GM19438 (cell line): ENCODE data around the gene ANOS1.

Experiments used
- ATAC-seq: cut with Tn5 transposase; IDR thresholded peaks from one replicate; pipeline ENCODE4 v1.9.1; 2021; ENCODE audit warnings: low read depth; ENCODE audit not compliant: unreplicated experiment

The ANOS1 gene

GRCh38 chrX:8717354-8717753, 14.6 kb downstream of the ANOS1 start:
- no peak for ATAC-seq

GRCh38 chrX:8714164-8714563, 17.8 kb downstream of the ANOS1 start:
- no peak for ATAC-seq

- ATAC-seq, result no peak
Measured at GRCh38 chrX:8711401-8711800, 20.5 kb downstream of the ANOS1 start.

- ATAC-seq, result no peak
Measured at GRCh38 chrX:8704184-8704583, 27.8 kb downstream of the ANOS1 start.

- no peak for ATAC-seq
Measured at GRCh38 chrX:8692871-8693270, 39.1 kb downstream of the ANOS1 start.

GRCh38 chrX:8689473-8689872, 42.5 kb downstream of the ANOS1 start:
- no peak for ATAC-seq

- ATAC-seq, result no peak
Measured at GRCh38 chrX:8688776-8689175, 43.2 kb downstream of the ANOS1 start.

- no peak for ATAC-seq
Measured at GRCh38 chrX:8684201-8684965, 47.6 kb downstream of the ANOS1 start.

GRCh38 chrX:8683687-8684086, 48.2 kb downstream of the ANOS1 start:
- no peak for ATAC-seq

GRCh38 chrX:8679550-8679949, 52.4 kb downstream of the ANOS1 start:
- no peak for ATAC-seq

GRCh38 chrX:8675006-8675630, 56.8 kb downstream of the ANOS1 start:
- no peak for ATAC-seq

GRCh38 chrX:8673201-8673600, 58.7 kb downstream of the ANOS1 start:
- ATAC-seq, result no peak

GRCh38 chrX:8672176-8672575, 59.8 kb downstream of the ANOS1 start:
- ATAC-seq, result no peak

- no peak for ATAC-seq
Measured at GRCh38 chrX:8668813-8669212, 63.1 kb downstream of the ANOS1 start.

GRCh38 chrX:8663325-8663724, 68.6 kb downstream of the ANOS1 start:
- no peak for ATAC-seq

- no peak for ATAC-seq
Measured at GRCh38 chrX:8657883-8658282, 74.1 kb downstream of the ANOS1 start.

- no peak for ATAC-seq
Measured at GRCh38 chrX:8653956-8654355, 78.0 kb downstream of the ANOS1 start.

GRCh38 chrX:8649969-8650368, 82.0 kb downstream of the ANOS1 start:
- ATAC-seq, result no peak

GRCh38 chrX:8647176-8647575, 84.8 kb downstream of the ANOS1 start:
- ATAC-seq, result no peak

- no peak for ATAC-seq
Measured at GRCh38 chrX:8639949-8640475, 91.9 kb downstream of the ANOS1 start.

GRCh38 chrX:8636497-8636896, 95.4 kb downstream of the ANOS1 start:
- ATAC-seq, result no peak

- no peak for ATAC-seq
Measured at GRCh38 chrX:8635812-8636211, 96.1 kb downstream of the ANOS1 start.
